ENCODE data around the gene WDR4. TPM values are rescaled to one million over a fixed set of nuclear protein-coding genes. Genes with fewer than 3 reads are reported as not detected.
"Not testable (repeated sequence)": the region's sequence is repeated elsewhere in the genome, so short reads cannot be mapped to it uniquely, and the experiment has no call there.

The WDR4 gene
- total RNA-seq, 4 donors from 2014 or later: 12.8 to 51.2 (median 26.3) TPM

DNA sequence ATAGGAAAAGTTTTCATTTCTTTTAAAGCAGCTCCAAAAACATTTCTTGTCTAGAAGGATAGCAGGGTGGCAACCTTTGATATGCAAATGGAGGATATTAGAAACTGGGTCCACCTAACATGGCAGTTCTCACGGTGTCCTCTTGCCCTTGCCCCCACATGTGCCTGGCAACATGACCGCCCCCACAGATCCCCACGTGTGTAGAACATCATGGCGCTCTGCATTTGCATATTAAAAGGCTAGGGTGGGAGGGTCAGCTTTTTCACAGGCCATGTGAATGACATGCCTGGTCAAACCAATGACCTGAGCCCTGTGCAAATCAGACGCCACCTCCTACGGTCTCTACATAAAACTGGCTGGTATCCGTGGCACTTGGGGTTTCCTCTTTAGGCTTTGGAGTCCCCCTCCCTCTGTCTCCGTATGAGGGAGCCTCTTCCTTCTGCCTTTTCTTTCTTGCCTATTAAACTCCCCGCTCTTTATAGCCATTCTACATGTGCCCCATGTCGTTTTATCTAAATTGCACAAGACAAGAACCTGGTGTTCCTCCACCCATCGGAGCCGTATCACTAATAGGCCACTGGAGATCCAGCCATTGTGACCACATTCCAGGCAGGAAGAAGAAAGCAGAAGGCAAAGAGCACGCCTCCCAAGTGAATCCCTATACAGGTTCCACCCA lies 71.3 kb downstream of the WDR4 start:
- Histone ChIP-seq H3K27ac (no peak overlapping the region), H3K36me3 (no peaks in the 10 kb centered on the region), H3K4me3 (no peak overlapping the region), H3K27me3 (no peaks in the 10 kb centered on the region), H3K9me3 (no peaks in the 10 kb centered on the region), H3K4me1 (peaks cover 0 to 5% (median 0%) of the 10 kb centered on the region in 4 donors)
- TF ChIP-seq, protein P1, sequence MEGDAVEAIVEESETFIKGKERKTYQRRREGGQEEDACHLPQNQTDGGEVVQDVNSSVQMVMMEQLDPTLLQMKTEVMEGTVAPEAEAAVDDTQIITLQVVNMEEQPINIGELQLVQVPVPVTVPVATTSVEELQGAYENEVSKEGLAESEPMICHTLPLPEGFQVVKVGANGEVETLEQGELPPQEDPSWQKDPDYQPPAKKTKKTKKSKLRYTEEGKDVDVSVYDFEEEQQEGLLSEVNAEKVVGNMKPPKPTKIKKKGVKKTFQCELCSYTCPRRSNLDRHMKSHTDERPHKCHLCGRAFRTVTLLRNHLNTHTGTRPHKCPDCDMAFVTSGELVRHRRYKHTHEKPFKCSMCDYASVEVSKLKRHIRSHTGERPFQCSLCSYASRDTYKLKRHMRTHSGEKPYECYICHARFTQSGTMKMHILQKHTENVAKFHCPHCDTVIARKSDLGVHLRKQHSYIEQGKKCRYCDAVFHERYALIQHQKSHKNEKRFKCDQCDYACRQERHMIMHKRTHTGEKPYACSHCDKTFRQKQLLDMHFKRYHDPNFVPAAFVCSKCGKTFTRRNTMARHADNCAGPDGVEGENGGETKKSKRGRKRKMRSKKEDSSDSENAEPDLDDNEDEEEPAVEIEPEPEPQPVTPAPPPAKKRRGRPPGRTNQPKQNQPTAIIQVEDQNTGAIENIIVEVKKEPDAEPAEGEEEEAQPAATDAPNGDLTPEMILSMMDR (IDR thresholded peaks at IDR 0.05): no peak
- no peak for TF ChIP-seq POLR2A (IDR thresholded peaks at IDR 0.05)
- DNase-seq: no peak

DNA sequence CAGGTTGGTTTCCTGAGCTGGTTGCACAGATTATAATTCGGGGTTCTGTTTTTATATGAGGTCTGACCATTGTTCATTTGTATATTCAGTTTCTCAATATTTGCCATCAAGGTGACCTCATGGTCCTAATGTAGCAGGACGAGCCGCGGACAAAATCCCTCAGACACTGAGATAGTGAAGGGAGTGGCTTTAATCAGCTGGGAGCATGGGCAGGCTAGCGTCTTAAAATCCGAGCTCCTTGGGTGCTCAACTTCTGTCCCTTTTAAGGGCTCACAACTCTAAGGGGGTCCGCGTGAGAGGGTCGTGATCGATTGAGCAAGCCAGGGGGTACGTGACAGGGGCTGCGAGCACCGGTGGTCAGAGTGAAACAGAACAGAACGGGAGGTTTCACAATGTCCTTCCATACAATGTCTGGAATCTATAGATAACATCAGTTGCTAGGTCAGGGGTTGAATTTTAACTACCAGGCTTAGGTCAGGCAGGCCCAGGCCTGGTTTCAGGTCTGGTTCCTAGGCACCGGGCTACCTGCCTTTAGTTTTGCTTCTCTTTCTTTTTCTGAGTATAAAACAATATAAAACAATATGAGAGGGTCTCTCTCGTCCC lies 71.9 kb downstream of the WDR4 start:
- not testable (repeated sequence) for H3K4me3 ChIP-seq, H3K4me1 ChIP-seq, DNase-seq, H3K36me3 ChIP-seq, H3K9me3 ChIP-seq, H3K27ac ChIP-seq, H3K27me3 ChIP-seq

DNA sequence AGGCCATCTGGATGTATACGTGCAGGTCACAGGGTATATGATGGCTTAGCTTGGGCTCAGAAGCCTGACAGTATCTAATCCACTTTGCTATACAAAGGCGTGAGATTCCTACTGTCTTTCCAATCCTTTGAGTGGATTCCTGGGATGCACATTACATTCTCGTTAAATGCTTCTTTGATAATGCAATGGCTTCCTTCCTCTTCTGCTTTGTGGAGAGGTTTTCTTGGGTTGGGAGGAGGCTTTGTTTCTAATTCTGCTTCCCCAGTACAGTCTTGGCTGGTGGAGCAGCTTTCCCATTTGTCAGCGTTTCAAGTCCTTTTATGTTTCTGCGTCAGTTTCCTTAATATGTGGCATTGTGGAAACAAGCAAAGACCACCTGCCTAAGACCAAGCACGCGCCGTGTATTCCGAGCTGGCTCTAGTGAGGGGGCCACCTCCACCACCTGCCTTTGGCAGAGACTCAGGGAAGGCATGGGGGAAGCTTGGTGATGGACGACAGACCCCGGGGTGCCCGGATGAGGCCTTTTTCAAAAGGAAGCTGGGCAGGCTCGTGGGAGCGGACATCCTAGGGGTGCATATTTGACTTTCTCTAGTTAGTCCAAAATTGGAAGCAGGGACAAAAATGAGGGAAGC lies 72.7 kb downstream of the WDR4 start:
- Histone ChIP-seq H3K4me1 (no peaks in the 10 kb centered on the region), H3K27ac (no peak overlapping the region), H3K36me3 (no peaks in the 10 kb centered on the region), H3K4me3 (no peak overlapping the region), H3K27me3 (no peaks in the 10 kb centered on the region), H3K9me3 (no peaks in the 10 kb centered on the region)
- no peak for DNase-seq
- no peak for TF ChIP-seq POLR2A (IDR thresholded peaks at IDR 0.05)
- TF ChIP-seq, protein P1 (IDR thresholded peaks at IDR 0.05): no peak

DNA sequence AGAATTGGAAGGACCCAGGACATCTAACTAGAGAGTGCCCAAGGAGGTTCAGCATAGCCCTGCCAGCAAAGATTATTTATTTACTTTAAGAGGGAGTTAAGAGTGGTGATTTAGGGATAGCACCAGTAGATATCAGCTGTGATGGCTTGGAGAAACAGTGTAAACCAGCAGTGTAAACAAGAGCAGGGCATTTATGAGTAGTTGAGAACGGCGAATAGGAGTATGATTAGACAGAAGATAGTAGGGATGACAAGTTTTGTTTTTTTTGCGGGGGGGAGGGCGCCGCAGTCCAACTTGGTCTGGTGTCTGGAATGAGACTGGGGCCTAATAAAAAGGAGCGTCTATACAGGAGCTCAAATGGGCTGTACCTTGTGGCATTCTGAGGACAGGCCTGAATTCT lies 77.7 kb downstream of the WDR4 start:
- not testable (repeated sequence) for H3K36me3 ChIP-seq, DNase-seq, H3K4me3 ChIP-seq, H3K9me3 ChIP-seq, H3K27ac ChIP-seq, H3K4me1 ChIP-seq, H3K27me3 ChIP-seq

DNA sequence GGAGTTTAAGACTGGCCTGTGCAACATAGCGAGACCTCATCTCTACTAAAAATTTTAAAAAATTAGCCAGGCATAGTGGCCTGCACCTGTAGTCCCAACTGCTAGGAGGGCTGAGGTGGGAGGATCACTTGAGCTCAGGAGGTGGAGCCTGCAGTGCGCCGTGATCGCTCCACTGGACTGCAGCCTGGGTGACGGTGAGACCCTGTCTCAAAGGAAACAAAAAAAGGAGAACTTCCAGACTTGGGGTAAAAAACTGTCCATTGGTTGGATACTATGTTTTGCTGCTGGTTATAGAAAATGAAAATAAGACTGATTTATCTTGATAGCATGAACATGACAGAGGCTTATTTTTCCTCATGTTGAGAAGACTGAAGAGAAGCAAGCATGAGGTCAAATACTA lies 79.4 kb downstream of the WDR4 start:
- H3K27ac ChIP-seq: peak overlapping the region in 1 of 4 donors; percentile 10
- peak in 2 of 3 donors; percentile 65 to 67 for DNase-seq
- H3K9me3 ChIP-seq: no peaks in the 10 kb centered on the region
- H3K4me3 ChIP-seq: no peak overlapping the region
- no peak for TF ChIP-seq POLR2A (IDR thresholded peaks at IDR 0.05)
- TF ChIP-seq, protein P1 (IDR thresholded peaks at IDR 0.05): no peak
- H3K27me3 ChIP-seq: no peaks in the 10 kb centered on the region
- H3K36me3 ChIP-seq: no peaks in the 10 kb centered on the region
- H3K4me1 ChIP-seq: no peaks in the 10 kb centered on the region

DNA sequence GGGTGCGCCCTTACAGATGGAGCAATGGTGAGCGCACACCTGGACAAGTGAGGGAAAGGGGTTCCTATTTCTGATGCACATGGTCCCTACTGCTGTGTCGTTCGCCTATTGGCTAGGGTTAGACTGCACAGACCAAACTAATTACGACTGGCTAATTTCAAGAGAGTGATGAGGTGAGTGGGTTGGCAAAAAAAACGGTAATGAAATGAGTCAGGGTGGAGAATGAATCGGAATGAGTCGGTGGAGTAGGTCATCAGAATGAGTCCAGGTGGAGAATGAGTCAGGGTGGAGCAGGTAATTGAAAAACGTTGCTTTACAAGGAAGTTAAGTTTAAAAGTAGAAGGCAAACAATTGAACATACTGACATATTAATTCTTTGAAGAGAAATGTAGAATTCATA lies 79.8 kb downstream of the WDR4 start:
- DNase-seq: peak in 1 of 3 donors; percentile 43
- H3K27ac ChIP-seq: peak overlapping the region in 1 of 4 donors; percentile 10
- TF ChIP-seq POLR2A (IDR thresholded peaks at IDR 0.05): no peak
- TF ChIP-seq, protein P1 (IDR thresholded peaks at IDR 0.05): no peak
- no peaks in the 10 kb centered on the region for H3K27me3 ChIP-seq
- H3K9me3 ChIP-seq: no peaks in the 10 kb centered on the region
- no peak overlapping the region for H3K4me3 ChIP-seq
- no peaks in the 10 kb centered on the region for H3K36me3 ChIP-seq
- H3K4me1 ChIP-seq: no peaks in the 10 kb centered on the region

Other genes starting within 250 kb of the WDR4 start
- gene PDE9A, start 225.9 kb downstream of the WDR4 start, total RNA-seq: 100 to 1,000 TPM in 3 of 4 donors, 10 to 100 TPM in 1; 92.4 to 478 (median 444) TPM
- gene NDUFV3, start 13.8 kb upstream of the WDR4 start, total RNA-seq: 10 to 100 TPM; 32.9 to 73.4 (median 54.9) TPM
- not detected for gene ERVH48-1, start 46.1 kb upstream of the WDR4 start, total RNA-seq
- 10 to 100 TPM in 3 of 4 donors, 1 to 10 TPM in 1; 7.4 to 28.1 (median 14.1) TPM for gene PKNOX1, start 95.0 kb upstream of the WDR4 start, total RNA-seq
- gene CBS, start 196.3 kb upstream of the WDR4 start, total RNA-seq: 10 to 100 TPM; 24.8 to 59.4 (median 27.1) TPM
- 10 to 100 TPM; 28.1 to 53.6 (median 48.2) TPM for gene U2AF1, start 228.0 kb upstream of the WDR4 start, total RNA-seq